Activated CD4-positive, alpha-beta T cell treated with anti-CD3 and anti-CD28 coated beads, Interleukin-2, amount 10 ng/mL, durations not matched to agents 7 days and 5 days (primary cell): Measurements from ENCODE around the gene PRKAR2B. TPM values are rescaled to one million over a fixed set of nuclear protein-coding genes. Genes with fewer than 3 reads are reported as not detected.

ENCODE experiments used
- CTCF ChIA-PET: fragments of 350-600 bp; sonication (Branson Sonifier 250); formaldehyde crosslinking; loops from one replicate; lab custom pipeline; 2021; ENCODE audit warnings: antibody characterized with exemption; lab: Charles Lee
- POLR2A ChIA-PET: fragments of 350-600 bp; sonication (Branson Sonifier 250); formaldehyde crosslinking; loops from one replicate; lab custom pipeline; 2021; ENCODE audit warnings: antibody characterized with exemption; lab: Charles Lee
- DNase-seq: peaks from one replicate; pipeline ENCODE4 v3.0.0-alpha.2; 2020
- H3K27ac Mint-ChIP-seq: one replicate; pipeline ENCODE4 v1.8.0; 2021; ENCODE audit warnings: mild to moderate bottlenecking, moderate library complexity, mixed read lengths
- H3K27me3 Mint-ChIP-seq: one replicate; pipeline ENCODE4 v1.8.0; 2021; ENCODE audit warnings: mixed read lengths
- H3K36me3 Mint-ChIP-seq: one replicate; pipeline ENCODE4 v1.8.0; 2021; ENCODE audit warnings: low read depth, mixed read lengths
- H3K4me1 Mint-ChIP-seq: one replicate; pipeline ENCODE4 v1.8.0; 2021; ENCODE audit warnings: mixed read lengths
- H3K4me3 Mint-ChIP-seq: one replicate; pipeline ENCODE4 v1.8.0; 2021; ENCODE audit warnings: mild to moderate bottlenecking, moderate library complexity, mixed read lengths
- H3K9me3 Mint-ChIP-seq: one replicate; pipeline ENCODE4 v1.8.0; 2021; ENCODE audit warnings: mixed read lengths
- total RNA-seq, 2 experiments: library from RNA; stranded (reverse); gene quantifications; one replicate each; pipeline ENCODE4 v1.2.3, GENCODE V29; 2021

Gene PRKAR2B
- total RNA-seq = 1 to 10 TPM; 1.2 to 1.4 TPM

GRCh38 chr7:107044347-107045194 lies at the start of gene PRKAR2B:
PRKAR2B (plus strand) TSS chr7:107044705; CDS start chr7:107044908, 203 bp downstream.
- DNase-seq = peak; percentile 71
- Mint-ChIP-seq H3K36me3 (no peaks in the 10 kb centered on the region), H3K27ac (no peak within 1 kb of the TSS), H3K4me1 (peaks cover 17% of the 10 kb centered on the region), H3K27me3 (peaks cover 43% of the 10 kb centered on the region), H3K4me3 (peak within 1 kb of the TSS; percentile 83), H3K9me3 (peaks cover 2% of the 10 kb centered on the region)
- POLR2A ChIA-PET = no interaction called here
- CTCF ChIA-PET = no interaction called here

- Mint-ChIP-seq H3K27me3 (peaks cover 5% of the 10 kb centered on the region), H3K9me3 (no peaks in the 10 kb centered on the region), H3K4me1 (no peaks in the 10 kb centered on the region), H3K4me3 (no peak overlapping the region), H3K27ac (no peak overlapping the region), H3K36me3 (no peaks in the 10 kb centered on the region)
- POLR2A ChIA-PET = no interaction called here
- CTCF ChIA-PET = no interaction called here
- DNase-seq = no peak
Observed at GRCh38 chr7:106994833-106995232, 49.7 kb upstream of the PRKAR2B start.

- Mint-ChIP-seq H3K27me3 (peaks cover 7% of the 10 kb centered on the region), H3K36me3 (no peaks in the 10 kb centered on the region), H3K4me3 (no peak overlapping the region), H3K27ac (no peak overlapping the region), H3K4me1 (no peaks in the 10 kb centered on the region), H3K9me3 (no peaks in the 10 kb centered on the region)
- CTCF ChIA-PET = no interaction called here
- POLR2A ChIA-PET = no interaction called here
- DNase-seq = no peak
Observed at GRCh38 chr7:106997487-106998271, 46.8 kb upstream of the PRKAR2B start.

- Mint-ChIP-seq H3K4me3 (no peak overlapping the region), H3K36me3 (no peaks in the 10 kb centered on the region), H3K27me3 (peaks cover 7% of the 10 kb centered on the region), H3K4me1 (no peaks in the 10 kb centered on the region), H3K27ac (no peak overlapping the region), H3K9me3 (no peaks in the 10 kb centered on the region)
- no peak for DNase-seq
- POLR2A ChIA-PET = no interaction called here
- CTCF ChIA-PET = no interaction called here
Observed at GRCh38 chr7:106999023-106999422, 45.5 kb upstream of the PRKAR2B start.

- no peaks in the 10 kb centered on the region for H3K4me1 Mint-ChIP-seq
- no peak overlapping the region for H3K4me3 Mint-ChIP-seq
- ChIA-PET CTCF (interaction anchor here (1.0 kb wide), 1 partner anchor 13 kb away, joined by 3 read pairs; no protein-coding TSS in a partner anchor), POLR2A (no interaction called here)
- peaks cover 7% of the 10 kb centered on the region for H3K27me3 Mint-ChIP-seq
- H3K27ac Mint-ChIP-seq = no peak overlapping the region
- H3K36me3 Mint-ChIP-seq = no peaks in the 10 kb centered on the region
- DNase-seq = no peak
- no peaks in the 10 kb centered on the region for H3K9me3 Mint-ChIP-seq
Observed at GRCh38 chr7:107001490-107001889, 43.0 kb upstream of the PRKAR2B start.

- ChIA-PET POLR2A (no interaction called here), CTCF (no interaction called here)
- DNase-seq = no peak
- Mint-ChIP-seq H3K4me3 (no peak overlapping the region), H3K36me3 (no peaks in the 10 kb centered on the region), H3K27ac (no peak overlapping the region), H3K4me1 (no peaks in the 10 kb centered on the region), H3K9me3 (no peaks in the 10 kb centered on the region), H3K27me3 (peaks cover 7% of the 10 kb centered on the region)
Observed at GRCh38 chr7:107002126-107002525, 42.4 kb upstream of the PRKAR2B start.

GRCh38 chr7:107002529-107002998 lies 41.9 kb upstream of the PRKAR2B start:
- no peak overlapping the region for H3K4me3 Mint-ChIP-seq
- no peaks in the 10 kb centered on the region for H3K36me3 Mint-ChIP-seq
- no peaks in the 10 kb centered on the region for H3K4me1 Mint-ChIP-seq
- ChIA-PET CTCF (no interaction called here), POLR2A (interaction anchor here (0.6 kb wide), 1 partner anchor 148 kb away, joined by 10 read pairs; no protein-coding TSS in a partner anchor)
- H3K27me3 Mint-ChIP-seq = peaks cover 4% of the 10 kb centered on the region
- no peaks in the 10 kb centered on the region for H3K9me3 Mint-ChIP-seq
- DNase-seq = no peak
- H3K27ac Mint-ChIP-seq = no peak overlapping the region

GRCh38 chr7:107007007-107007891 lies 37.3 kb upstream of the PRKAR2B start:
- POLR2A ChIA-PET = no interaction called here
- CTCF ChIA-PET = no interaction called here
- H3K9me3 Mint-ChIP-seq = no peaks in the 10 kb centered on the region
- no peak overlapping the region for H3K27ac Mint-ChIP-seq
- DNase-seq = no peak
- H3K4me1 Mint-ChIP-seq = no peaks in the 10 kb centered on the region
- H3K36me3 Mint-ChIP-seq = no peaks in the 10 kb centered on the region
- no peak overlapping the region for H3K4me3 Mint-ChIP-seq
- H3K27me3 Mint-ChIP-seq = peaks cover under 1% of the 10 kb centered on the region

GRCh38 chr7:107007892-107008287 lies 36.6 kb upstream of the PRKAR2B start:
- no peaks in the 10 kb centered on the region for H3K9me3 Mint-ChIP-seq
- H3K27ac Mint-ChIP-seq = no peak overlapping the region
- no peaks in the 10 kb centered on the region for H3K4me1 Mint-ChIP-seq
- no peaks in the 10 kb centered on the region for H3K36me3 Mint-ChIP-seq
- DNase-seq = no peak
- ChIA-PET POLR2A (no interaction called here), CTCF (no interaction called here)
- no peaks in the 10 kb centered on the region for H3K27me3 Mint-ChIP-seq
- no peak overlapping the region for H3K4me3 Mint-ChIP-seq

- H3K27ac Mint-ChIP-seq = no peak overlapping the region
Observed at GRCh38 chr7:107009846-107010203, 34.7 kb upstream of the PRKAR2B start.

GRCh38 chr7:107012691-107013090 lies 31.8 kb upstream of the PRKAR2B start:
- Mint-ChIP-seq H3K9me3 (no peaks in the 10 kb centered on the region), H3K27me3 (no peaks in the 10 kb centered on the region), H3K4me1 (no peaks in the 10 kb centered on the region), H3K4me3 (no peak overlapping the region), H3K36me3 (no peaks in the 10 kb centered on the region), H3K27ac (no peak overlapping the region)
- DNase-seq = no peak
- ChIA-PET CTCF (interaction anchor here (0.7 kb wide), 1 partner anchor 86 kb away, joined by 3 read pairs; no protein-coding TSS in a partner anchor), POLR2A (no interaction called here)

More at GRCh38 chr7:107009846-107010203, 34.7 kb upstream of the PRKAR2B start:
- Mint-ChIP-seq H3K27me3 (no peaks in the 10 kb centered on the region), H3K4me3 (no peak overlapping the region), H3K4me1 (no peaks in the 10 kb centered on the region), H3K9me3 (no peaks in the 10 kb centered on the region), H3K36me3 (no peaks in the 10 kb centered on the region)
- CTCF ChIA-PET = no interaction called here
- no peak for DNase-seq
- POLR2A ChIA-PET = no interaction called here

- H3K27ac Mint-ChIP-seq = no peak overlapping the region
- H3K9me3 Mint-ChIP-seq = no peaks in the 10 kb centered on the region
- no peaks in the 10 kb centered on the region for H3K36me3 Mint-ChIP-seq
- DNase-seq = no peak
- ChIA-PET POLR2A (interaction anchor here (0.6 kb wide), 1 partner anchor 697 kb away, joined by 3 read pairs; no protein-coding TSS in a partner anchor), CTCF (interaction anchor here (1.0 kb wide), 1 partner anchor 13 kb away, joined by 3 read pairs; no protein-coding TSS in a partner anchor)
- no peaks in the 10 kb centered on the region for H3K27me3 Mint-ChIP-seq
- H3K4me3 Mint-ChIP-seq = no peak overlapping the region
- no peaks in the 10 kb centered on the region for H3K4me1 Mint-ChIP-seq
Observed at GRCh38 chr7:107014387-107015023, 30.0 kb upstream of the PRKAR2B start.
